HG03558 (cell line): ENCODE results near the gene KIF6.

Experiments used
- ATAC-seq: cut with Tn5 transposase; IDR thresholded peaks from one replicate; pipeline ENCODE4 v1.9.1; 2021; ENCODE audit warnings: moderate number of reproducible peaks; ENCODE audit not compliant: unreplicated experiment; ENCODE audit errors: extremely low read depth

The KIF6 gene

DNA sequence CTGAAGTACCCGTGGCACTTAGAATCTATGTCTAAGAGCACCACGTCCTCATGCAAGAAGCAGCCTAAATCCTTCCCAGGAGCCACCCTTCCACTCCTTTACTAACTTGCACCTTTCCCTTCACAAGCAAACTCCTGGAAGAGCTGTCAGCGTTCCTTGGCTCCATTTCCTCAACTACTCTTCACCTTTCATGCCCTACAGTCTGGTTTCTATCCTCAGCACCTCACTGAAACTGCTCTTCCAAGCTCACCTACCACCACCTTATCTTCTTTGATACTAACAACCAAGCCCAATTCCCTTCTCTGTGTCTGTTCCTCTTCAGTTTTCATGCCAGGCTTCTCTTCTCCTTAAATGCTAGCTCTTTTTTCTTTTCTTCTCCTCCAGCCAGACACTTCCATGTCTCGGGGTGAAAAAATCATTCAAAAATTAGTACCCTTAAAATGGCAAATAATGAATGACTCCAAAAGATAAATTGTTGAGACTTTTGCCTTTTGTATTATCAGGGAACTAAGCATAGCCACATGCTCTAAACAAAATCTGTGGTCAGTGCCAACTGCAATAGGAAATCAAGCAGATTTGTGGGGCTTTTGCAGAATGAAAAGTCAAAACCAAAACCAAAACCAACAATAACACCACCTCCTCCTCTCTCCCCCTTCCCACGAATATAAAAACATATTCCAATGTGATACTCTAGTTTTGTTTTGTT lies 253.1 kb downstream of the KIF6 start:
- ATAC-seq = no peak

DNA sequence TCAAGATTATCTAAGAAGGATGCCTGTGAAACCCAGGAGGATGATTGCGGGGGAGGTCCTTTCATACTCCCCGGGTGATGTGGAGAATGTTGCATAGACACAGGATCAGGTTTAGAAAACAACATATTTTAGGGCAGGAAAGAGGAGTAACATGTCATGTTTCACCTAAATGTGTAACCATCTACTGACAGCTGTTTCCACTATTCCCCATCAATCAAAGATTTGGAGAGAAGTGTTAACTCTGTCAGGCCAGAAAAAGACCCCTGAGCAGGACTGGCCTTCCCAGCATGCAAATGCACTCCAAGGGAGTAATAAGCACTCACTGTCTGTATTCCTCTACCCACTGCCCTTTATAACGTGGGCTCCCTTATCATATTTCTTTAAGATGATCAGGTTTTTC lies 254.7 kb downstream of the KIF6 start:
- ATAC-seq = no peak

DNA sequence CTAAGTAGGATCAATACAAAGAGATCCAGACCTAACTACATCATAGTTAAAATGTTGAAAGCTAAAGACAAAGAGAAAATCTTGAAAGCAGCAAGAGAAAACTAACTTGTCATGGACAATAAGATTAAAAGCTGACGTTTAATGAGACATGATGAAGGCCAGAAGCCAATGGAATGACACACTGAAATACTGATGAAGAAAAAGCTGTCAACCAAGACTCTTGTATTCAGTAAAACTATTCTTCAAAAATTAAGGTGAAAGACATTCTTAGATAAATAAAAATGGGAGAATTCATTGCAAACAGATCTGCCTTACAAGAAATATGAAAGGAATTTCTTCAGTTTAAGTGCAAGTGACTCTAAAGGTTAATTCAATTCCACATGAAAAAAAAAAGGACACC lies 256.8 kb downstream of the KIF6 start:
- no peak for ATAC-seq

DNA sequence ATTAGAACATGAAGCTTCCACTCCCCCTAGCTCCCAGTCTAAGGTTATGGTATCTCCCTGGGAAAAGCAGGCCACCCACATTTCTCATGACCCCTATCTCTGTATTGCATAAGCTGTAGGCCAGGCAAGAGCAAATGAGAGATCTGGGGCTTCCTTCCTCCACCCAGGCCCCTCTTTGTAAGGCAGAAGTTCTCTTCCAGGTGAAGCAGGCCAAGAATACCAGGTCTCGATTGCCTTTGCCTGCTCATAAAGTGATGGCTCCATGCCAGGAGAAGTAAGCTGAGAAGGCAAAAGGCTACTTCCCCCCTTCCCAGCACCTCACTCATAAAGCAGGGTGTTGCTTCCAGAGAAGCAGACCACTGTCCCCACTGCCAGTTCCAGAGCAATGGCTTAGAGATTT lies 258.6 kb downstream of the KIF6 start:
- ATAC-seq = no peak

DNA sequence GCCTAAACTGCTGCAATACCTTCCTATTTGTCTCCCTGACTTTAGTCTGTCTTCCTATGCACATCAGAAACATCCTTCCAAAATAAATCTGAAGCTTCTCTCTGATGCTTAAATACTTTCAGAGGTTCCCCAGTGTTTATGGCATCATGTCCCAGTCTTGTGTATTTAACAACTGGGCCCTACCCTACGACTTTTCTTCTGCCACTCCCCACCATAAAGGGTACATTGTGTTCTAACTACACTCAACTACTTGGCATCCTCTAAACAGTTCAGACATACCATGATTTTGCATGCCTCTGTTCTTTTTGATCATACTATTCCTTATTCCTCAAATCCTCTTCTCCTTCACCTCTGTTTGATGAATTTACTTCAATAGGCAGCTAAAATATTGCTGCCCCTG lies 259.7 kb downstream of the KIF6 start:
- ATAC-seq = no peak

DNA sequence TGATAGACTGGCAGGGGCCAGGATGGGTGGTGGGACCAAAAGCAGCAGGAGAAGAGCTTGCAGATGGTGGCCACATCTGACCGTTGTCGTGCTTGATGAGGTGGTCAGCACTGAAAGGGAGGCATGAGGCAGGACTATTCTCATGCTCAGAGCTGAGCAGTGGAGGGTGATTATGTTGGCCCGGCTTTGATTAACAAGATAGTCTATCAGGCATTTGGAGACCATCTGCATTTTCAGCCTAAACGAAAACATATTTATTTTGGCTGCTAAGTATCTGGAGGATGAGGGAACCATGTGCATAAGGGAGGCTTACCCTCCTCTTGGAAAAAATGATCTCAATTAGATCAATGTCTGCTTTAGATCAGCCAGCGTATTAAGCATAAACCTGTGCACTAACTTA lies 261.1 kb downstream of the KIF6 start:
- no peak for ATAC-seq

DNA sequence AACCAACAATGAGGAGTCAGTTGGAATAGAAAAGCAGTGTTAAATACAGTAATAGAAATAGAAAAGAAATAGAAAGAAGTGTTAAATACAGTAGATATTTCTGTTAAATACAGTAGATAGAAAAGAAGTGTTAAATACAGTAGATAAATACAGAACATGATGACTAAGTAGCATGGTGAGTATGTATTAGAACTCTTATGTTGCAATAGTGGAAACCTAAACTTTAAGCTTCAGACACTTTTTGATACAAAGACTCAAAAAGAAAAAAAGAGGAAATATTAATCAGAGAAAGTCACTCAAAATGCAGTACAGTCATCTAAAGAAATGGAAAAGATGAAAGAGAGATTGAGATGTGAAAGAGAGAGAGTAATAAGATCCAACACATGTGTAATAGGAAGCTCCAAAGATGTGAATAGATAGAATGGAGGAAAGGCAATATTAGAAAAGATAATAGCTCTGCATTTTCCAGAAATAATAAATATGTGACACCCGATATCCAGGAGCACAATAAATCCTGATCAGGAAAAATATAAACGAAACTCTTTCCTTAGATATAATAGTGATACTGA lies 271.2 kb downstream of the KIF6 start:
- ATAC-seq = no peak

DNA sequence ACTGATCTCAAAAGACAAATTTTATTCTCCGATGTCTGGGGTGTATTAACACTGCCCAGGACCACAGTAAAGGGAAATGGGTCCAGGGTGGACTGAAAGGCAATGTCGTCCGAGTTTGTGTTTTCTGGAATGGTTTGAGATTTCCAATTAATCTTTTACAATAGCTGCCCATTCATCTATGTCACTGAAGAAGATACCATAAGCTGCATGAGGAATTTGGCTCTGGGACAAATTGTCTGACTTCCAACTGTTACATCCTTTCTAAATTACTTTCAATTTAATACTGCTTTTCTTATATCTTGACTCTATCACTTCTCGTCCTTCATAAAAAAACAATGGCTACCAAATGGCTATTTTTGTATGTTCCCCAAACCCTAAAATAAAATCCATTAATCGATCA lies 272.0 kb downstream of the KIF6 start:
- no peak for ATAC-seq

DNA sequence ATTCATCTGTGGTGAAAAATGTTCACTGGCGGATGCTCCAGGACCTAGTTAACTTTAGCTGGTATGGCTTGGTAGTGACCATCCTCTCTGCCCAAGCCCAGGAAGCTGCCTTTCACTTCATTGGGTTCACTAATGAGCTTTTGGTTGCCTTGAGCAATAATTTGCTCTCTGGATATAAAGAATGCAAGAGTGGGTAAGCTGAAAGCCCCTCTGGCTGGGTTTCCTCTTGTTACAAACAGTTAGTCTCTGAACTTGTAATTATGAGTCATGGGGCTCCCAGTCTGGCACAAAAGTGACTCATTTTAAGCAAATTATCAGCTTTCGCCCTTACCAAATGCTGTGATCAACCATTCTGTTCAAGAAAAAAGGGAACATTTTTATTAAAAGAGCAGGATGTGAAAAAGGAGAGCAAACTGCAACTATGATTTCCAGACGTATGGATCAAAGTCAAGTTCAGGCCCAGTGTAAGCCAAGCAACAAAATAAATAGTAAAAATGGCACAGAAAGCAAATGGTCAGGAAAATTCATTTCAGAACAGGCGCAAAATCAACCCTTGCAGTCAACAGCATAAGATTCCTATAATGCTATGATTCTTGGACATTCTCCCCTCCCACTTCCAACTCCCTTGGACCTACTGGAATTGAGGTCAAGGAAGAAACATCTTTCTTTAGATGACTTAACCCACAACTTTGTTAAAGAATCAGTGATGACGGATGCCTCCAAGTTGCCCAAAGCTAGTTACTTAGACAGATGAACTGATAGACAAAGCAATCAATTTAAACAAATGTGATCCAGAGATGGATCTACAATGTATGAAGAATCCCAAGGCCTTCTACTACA lies 272.7 kb downstream of the KIF6 start:
- no peak for ATAC-seq

DNA sequence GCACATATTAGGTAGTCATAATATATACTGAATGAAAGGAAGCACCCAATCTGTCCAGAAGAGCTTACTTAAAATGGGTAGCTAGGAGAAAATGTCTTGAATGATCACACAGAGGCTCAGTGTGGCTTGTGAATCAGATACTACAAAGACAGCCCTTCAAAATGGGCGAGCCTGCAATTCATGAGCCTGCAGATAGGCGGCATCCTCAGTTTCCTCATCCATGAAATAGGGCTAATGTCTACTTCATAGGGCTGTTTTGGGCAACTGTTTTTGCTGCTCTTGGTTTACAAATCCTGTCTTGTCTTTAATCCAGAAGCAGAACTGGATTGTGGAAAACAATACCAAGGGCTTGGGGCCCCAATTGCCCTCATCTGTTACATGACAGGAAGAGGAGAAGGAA lies 273.4 kb downstream of the KIF6 start:
- no peak for ATAC-seq

DNA sequence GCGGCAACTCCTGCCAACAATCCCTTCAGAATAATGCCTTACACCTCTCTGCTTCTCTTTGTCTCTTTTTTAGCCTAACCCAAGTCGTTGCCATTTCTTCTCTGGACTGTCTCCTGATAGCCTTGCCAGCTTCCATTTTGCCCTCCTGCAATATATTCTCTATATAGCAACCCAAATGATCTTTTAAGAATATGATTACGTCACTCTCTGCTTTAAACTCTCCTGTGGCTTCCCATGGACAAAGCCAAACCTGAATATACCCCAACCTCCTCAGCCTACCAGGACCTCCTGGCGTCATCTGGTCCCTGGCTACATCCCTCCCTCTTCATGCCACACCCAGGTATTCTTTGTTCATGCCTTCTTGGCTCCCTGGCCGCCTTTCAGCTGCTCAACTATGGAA lies 276.2 kb downstream of the KIF6 start:
- ATAC-seq = no peak

DNA sequence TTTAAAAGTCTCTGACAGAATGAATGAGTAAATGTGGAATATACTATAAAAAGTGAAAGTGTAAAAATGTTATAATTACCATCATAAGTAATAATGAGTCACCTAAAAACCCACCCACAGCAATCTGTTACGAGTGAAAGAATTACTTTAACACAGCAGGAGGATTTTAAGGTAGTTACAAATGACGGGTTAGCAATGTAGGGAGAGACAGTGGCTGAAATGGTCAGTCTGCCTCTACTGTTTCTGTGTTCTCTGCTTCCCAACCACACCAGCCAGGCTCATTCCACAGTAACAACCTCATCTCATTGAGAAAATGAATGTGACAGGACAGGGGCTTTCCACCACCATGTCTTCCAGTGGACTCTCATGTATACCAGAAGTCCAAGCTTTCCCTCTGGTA lies 278.3 kb downstream of the KIF6 start:
- no peak for ATAC-seq

DNA sequence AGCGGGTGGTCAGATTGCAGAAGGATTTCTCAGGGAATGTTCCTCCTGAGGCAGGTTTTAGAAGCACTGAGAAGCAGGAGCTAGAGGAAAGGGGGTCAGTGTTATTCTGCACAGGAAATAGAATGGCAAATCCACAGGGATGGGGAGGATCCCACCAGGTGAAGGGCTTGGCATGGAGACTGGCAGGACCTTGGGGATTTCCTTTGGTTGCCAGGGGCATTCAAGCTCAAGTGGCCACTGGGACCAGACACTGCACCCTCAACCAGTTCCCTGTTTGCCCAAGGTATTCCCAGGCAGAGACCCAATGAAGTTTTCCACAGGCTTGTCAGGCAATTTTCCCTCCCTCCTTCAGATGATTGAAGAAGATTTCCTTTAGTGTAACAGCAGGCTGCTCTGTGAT lies 279.5 kb downstream of the KIF6 start:
- ATAC-seq = no peak

DNA sequence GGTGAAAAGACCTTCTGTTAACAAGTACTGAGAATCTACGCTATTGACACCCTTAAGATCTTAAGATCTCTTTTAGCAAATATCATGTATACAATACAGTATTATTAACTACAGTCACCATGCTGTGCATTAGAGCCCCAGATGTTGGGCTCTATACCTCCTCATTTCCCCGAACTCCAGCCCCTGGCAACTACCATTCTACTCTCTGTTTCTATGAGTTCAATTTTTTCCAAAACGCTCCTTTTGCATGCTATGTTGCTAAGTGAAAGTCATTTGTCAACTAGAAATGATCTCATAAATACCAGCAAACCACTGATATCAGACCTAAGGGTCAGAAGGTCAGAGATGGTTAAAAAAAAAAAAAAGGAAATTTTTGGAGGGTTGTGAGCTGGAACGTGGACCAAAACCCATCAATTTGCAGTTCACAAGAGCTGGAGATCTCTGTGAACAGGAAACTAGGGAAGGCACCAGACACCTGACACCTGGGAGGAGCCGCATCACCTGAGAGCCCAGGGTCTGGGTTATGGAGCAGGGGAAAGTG lies 280.7 kb downstream of the KIF6 start:
- ATAC-seq = no peak

DNA sequence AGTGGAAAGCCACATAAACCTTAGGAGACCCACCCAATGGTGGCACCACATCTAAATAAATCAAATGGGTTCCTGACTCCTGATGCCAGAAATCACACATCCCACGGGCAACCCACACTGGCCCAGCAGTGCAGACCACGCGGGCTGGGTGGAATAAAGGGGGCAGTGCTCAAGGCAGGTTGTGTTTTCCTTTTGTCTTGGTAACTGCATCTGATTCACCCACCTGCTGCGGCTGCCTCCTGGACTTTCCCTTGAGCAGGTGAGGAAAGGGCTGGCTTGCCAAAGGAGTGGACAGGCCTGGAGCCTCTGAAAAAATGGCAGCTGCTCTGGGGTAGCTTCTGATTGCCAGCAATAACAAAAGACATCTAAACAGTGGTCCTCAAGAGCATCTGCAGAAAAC lies 283.2 kb downstream of the KIF6 start:
- ATAC-seq = no peak

DNA sequence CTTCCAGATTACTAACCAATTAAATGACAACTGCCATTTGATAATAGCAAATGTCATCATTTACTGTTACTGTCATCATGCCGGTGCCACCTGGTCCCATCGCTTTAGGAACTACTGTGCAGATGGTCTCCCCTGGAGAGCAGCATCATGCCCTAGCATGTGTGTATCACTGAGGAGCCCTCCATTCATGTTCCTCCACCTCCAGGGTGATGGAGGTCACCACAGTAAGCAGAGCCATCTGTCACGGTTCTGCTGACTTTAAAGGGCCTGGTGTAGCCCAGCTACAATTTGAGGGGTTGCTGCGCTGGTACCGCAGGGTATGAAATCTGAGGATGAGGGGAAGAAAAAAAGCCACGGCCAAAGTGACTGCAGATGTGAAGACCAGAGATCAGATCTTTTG lies 283.9 kb downstream of the KIF6 start:
- ATAC-seq = no peak

DNA sequence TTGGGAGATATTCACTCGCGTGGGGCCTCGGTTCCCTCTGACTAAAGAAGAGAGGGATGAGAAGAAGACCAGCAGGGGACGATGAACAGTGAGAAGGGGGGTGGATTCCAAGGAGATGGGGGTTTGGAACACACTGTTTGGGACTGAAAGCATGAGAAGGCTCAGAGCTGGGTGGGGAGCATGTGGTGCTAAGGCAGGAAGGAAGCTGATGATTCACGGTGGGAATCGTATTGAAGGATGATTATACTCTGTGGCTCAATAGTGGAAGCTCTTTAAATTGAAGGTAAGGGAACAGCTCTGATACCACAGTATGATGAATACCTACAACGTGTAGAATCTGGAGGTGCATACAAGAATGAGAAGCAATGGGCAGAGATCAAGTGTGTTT lies 285.2 kb downstream of the KIF6 start:
- no peak for ATAC-seq

DNA sequence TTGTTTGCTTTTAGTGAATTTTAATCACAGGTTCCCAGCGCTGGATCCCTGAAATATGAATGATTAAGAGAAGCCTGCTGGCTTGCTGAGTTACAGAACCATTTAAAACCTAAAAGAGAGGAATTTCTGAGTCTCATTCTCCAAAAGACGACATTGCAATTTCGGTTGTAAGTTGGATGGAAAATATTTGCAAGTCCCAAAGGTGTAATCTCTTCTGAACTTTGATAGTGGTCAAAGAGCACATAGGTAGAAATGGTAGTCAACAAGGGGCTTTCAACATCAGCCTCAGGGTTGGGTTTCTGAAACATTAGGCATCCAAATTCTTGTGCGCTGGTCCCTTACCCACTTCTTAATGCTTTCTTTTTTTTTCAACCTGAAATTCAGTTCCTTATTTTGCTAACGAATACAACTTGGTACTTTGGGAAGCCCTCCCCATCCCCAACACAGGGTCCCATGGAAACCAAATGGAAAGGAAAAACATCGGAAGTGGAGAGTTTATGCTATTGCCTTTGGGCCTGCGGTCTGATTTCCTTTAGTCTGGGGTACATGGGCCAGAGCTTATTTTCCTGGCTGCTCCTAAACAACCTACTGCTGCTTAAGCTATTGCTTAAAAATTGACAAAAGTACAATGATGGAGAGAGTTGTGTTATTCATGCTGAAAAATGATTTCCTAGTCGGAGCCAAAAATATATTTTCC lies 285.7 kb downstream of the KIF6 start:
- no peak for ATAC-seq

DNA sequence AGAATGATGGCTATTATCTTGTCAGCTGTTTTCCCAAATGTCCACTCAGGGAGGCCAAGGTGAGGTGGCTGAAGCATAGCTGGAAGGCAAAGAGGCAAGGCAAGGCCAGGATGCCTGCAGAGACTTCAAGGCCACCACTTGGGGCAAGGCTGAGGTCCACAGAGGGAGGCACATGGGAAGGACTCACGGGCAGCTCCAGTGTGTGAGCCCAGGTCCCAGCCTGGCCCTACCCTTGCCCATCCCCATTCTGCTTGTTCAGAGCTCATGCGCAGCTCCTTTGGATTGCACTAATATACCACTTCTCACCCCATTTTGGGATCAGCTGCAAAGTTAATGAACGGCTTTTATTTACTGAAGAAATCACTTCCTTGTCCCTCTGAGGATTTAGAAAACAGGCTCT lies 291.6 kb downstream of the KIF6 start:
- no peak for ATAC-seq

DNA sequence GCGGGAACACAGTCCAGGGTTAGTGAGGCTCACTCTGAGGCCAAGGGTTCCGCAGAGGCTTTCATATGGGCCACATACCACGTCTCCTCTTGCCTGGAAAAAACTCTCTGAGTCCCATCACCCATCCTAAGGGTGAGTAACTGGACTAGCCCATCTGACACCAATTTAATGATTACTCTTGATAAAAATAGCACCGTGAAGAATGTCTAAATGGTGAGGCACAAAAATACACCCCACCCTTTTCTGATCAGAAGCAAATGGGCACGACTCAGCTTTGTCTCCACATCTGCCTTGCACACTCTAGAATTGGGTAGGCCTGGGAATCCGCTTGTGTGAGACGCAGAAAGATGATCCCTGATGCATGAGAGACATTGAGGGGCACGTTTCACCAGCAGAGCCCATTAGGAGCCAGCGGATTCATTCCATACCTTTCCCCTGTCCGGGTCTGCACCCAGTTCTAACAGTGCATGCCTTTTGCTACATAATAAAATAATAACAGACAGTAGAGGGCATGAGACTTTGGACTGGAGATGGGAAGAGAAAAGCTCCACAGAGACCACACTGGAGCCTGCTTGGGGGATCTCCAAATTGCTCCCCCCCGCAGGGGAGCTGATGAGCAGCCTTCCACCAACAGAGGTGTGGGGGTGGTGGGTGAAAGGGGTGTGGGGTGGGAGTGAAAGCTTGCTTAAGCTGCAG lies 292.7 kb downstream of the KIF6 start:
- ATAC-seq = no peak
